ENCODE measurements around the gene LIMK1. TPM values are rescaled to one million over a fixed set of nuclear protein-coding genes. Genes with fewer than 3 reads are reported as not detected.
A peak's percentile ranks its signal among the peaks of the same experiment; 100 is the strongest.
"Not testable (repeated sequence)": the region's sequence is repeated elsewhere in the genome, so short reads cannot be mapped to it uniquely, and the experiment has no call there.

LIMK1 gene
- total and polyA plus RNA-seq, 2 donors, result 11.2 to 14.7 TPM

GRCh38 chr7:74138334-74138867 lies 54.8 kb downstream of the LIMK1 start:
- no peak for DNase-seq (ENCODE audit: extremely low spot score)
- H3K4me3 ChIP-seq (ENCODE audit: low read depth, low read length), result no peak overlapping the region
- no peaks in the 10 kb centered on the region for H3K36me3 ChIP-seq (ENCODE audit: insufficient read depth)
- 92% methylated on average over 12 of the region's 12 CpGs for WGBS
- H3K4me1 ChIP-seq (ENCODE audit: insufficient read depth), result no peaks in the 10 kb centered on the region
- H3K27ac ChIP-seq (ENCODE audit: low read depth), result no peak overlapping the region

- no peak for DNase-seq (ENCODE audit: extremely low spot score)
- Histone ChIP-seq H3K4me1 (ENCODE audit: insufficient read depth) (no peaks in the 10 kb centered on the region), H3K4me3 (ENCODE audit: low read depth, low read length) (no peak overlapping the region), H3K36me3 (ENCODE audit: insufficient read depth) (no peaks in the 10 kb centered on the region), H3K27ac (ENCODE audit: low read depth) (no peak overlapping the region)
- 90% methylated on average over 16 of the region's 16 CpGs for WGBS
Measured at GRCh38 chr7:74138945-74139843, 55.6 kb downstream of the LIMK1 start.

- no peaks in the 10 kb centered on the region for H3K4me1 ChIP-seq (ENCODE audit: insufficient read depth)
- WGBS, result 57% methylated on average over 1 of the region's 1 CpG
- no peaks in the 10 kb centered on the region for H3K36me3 ChIP-seq (ENCODE audit: insufficient read depth)
- no peak for DNase-seq (ENCODE audit: extremely low spot score)
- H3K27ac ChIP-seq (ENCODE audit: low read depth), result no peak overlapping the region
- H3K4me3 ChIP-seq (ENCODE audit: low read depth, low read length), result no peak overlapping the region
Measured at GRCh38 chr7:74141705-74142104, 58.1 kb downstream of the LIMK1 start.

- Histone ChIP-seq H3K4me1 (ENCODE audit: insufficient read depth) (no peaks in the 10 kb centered on the region), H3K27ac (ENCODE audit: low read depth) (no peak overlapping the region), H3K4me3 (ENCODE audit: low read depth, low read length) (no peak overlapping the region), H3K36me3 (ENCODE audit: insufficient read depth) (no peaks in the 10 kb centered on the region)
- no peak for DNase-seq (ENCODE audit: extremely low spot score)
- WGBS, result 78% methylated on average over 6 of the region's 6 CpGs
Measured at GRCh38 chr7:74143383-74143782, 59.8 kb downstream of the LIMK1 start.

- no peak overlapping the region for H3K27ac ChIP-seq (ENCODE audit: low read depth)
- WGBS, result 93% methylated on average over 1 of the region's 1 CpG
- DNase-seq (ENCODE audit: extremely low spot score), result no peak
- no peaks in the 10 kb centered on the region for H3K4me1 ChIP-seq (ENCODE audit: insufficient read depth)
- no peak overlapping the region for H3K4me3 ChIP-seq (ENCODE audit: low read depth, low read length)
- H3K36me3 ChIP-seq (ENCODE audit: insufficient read depth), result no peaks in the 10 kb centered on the region
Measured at GRCh38 chr7:74148491-74148890, 64.9 kb downstream of the LIMK1 start.

- H3K27ac ChIP-seq (ENCODE audit: low read depth), result no peak overlapping the region
- no peaks in the 10 kb centered on the region for H3K4me1 ChIP-seq (ENCODE audit: insufficient read depth)
- no peak overlapping the region for H3K4me3 ChIP-seq (ENCODE audit: low read depth, low read length)
- H3K36me3 ChIP-seq (ENCODE audit: insufficient read depth), result no peaks in the 10 kb centered on the region
- no peak for DNase-seq (ENCODE audit: extremely low spot score)
- WGBS, result 94% methylated on average over 5 of the region's 5 CpGs
Measured at GRCh38 chr7:74149071-74149470, 65.5 kb downstream of the LIMK1 start.

- Histone ChIP-seq H3K36me3 (ENCODE audit: insufficient read depth) (no peaks in the 10 kb centered on the region), H3K4me1 (ENCODE audit: insufficient read depth) (no peaks in the 10 kb centered on the region), H3K4me3 (ENCODE audit: low read depth, low read length) (no peak overlapping the region), H3K27ac (ENCODE audit: low read depth) (no peak overlapping the region)
- 87% methylated on average over 1 of the region's 1 CpG for WGBS
- peak; percentile 40 for DNase-seq (ENCODE audit: extremely low spot score)
Measured at GRCh38 chr7:74149603-74150002, 66.0 kb downstream of the LIMK1 start.

- no peaks in the 10 kb centered on the region for H3K4me1 ChIP-seq (ENCODE audit: insufficient read depth)
- no peak overlapping the region for H3K27ac ChIP-seq (ENCODE audit: low read depth)
- no peak overlapping the region for H3K4me3 ChIP-seq (ENCODE audit: low read depth, low read length)
- no peak for DNase-seq (ENCODE audit: extremely low spot score)
- H3K36me3 ChIP-seq (ENCODE audit: insufficient read depth), result no peaks in the 10 kb centered on the region
- WGBS, result 81% methylated on average over 9 of the region's 9 CpGs
Measured at GRCh38 chr7:74153736-74154135, 70.1 kb downstream of the LIMK1 start.

GRCh38 chr7:74155810-74156395 lies 72.3 kb downstream of the LIMK1 start:
- Histone ChIP-seq H3K27ac (ENCODE audit: low read depth) (no peak overlapping the region), H3K36me3 (ENCODE audit: insufficient read depth) (no peaks in the 10 kb centered on the region), H3K4me1 (ENCODE audit: insufficient read depth) (no peaks in the 10 kb centered on the region), H3K4me3 (ENCODE audit: low read depth, low read length) (no peak overlapping the region)
- DNase-seq (ENCODE audit: extremely low spot score), result no peak
- 87% methylated on average over 9 of the region's 9 CpGs for WGBS

GRCh38 chr7:74157605-74158004 lies 74.0 kb downstream of the LIMK1 start:
- 93% methylated on average over 9 of the region's 9 CpGs for whole genome bisulfite sequencing
- Histone ChIP-seq H3K4me3 (ENCODE audit: low read depth, low read length) (no peak overlapping the region), H3K4me1 (ENCODE audit: insufficient read depth) (no peaks in the 10 kb centered on the region), H3K27ac (ENCODE audit: low read depth) (no peak overlapping the region), H3K36me3 (ENCODE audit: insufficient read depth) (no peaks in the 10 kb centered on the region)
- DNase-seq (ENCODE audit: extremely low spot score), result no peak

GRCh38 chr7:74164985-74165456 lies 81.4 kb downstream of the LIMK1 start:
- no peaks in the 10 kb centered on the region for H3K4me1 ChIP-seq (ENCODE audit: insufficient read depth)
- 24% methylated on average over 7 of the region's 7 CpGs for WGBS
- H3K36me3 ChIP-seq (ENCODE audit: insufficient read depth), result no peaks in the 10 kb centered on the region
- DNase-seq (ENCODE audit: extremely low spot score), result no peak
- no peak overlapping the region for H3K4me3 ChIP-seq (ENCODE audit: low read depth, low read length)
- H3K27ac ChIP-seq (ENCODE audit: low read depth), result no peak overlapping the region

GRCh38 chr7:74165867-74166593 lies 82.4 kb downstream of the LIMK1 start:
- DNase-seq (ENCODE audit: extremely low spot score), result no peak
- H3K4me1 ChIP-seq (ENCODE audit: insufficient read depth), result no peaks in the 10 kb centered on the region
- no peak overlapping the region for H3K4me3 ChIP-seq (ENCODE audit: low read depth, low read length)
- H3K36me3 ChIP-seq (ENCODE audit: insufficient read depth), result no peaks in the 10 kb centered on the region
- 97% methylated on average over 15 of the region's 15 CpGs for WGBS
- no peak overlapping the region for H3K27ac ChIP-seq (ENCODE audit: low read depth)

GRCh38 chr7:74167324-74167723 lies 83.7 kb downstream of the LIMK1 start:
- not testable (repeated sequence) for H3K27ac ChIP-seq (ENCODE audit: low read depth); DNase-seq (ENCODE audit: extremely low spot score); H3K4me1 ChIP-seq (ENCODE audit: insufficient read depth); H3K36me3 ChIP-seq (ENCODE audit: insufficient read depth); H3K4me3 ChIP-seq (ENCODE audit: low read depth, low read length)
- WGBS, result 87% methylated on average over 6 of the region's 6 CpGs

Data from urinary bladder (tissue), 4 donors.